IPS-20b (cell line): Measurements from ENCODE around the gene CREB3L1.

ENCODE experiments used
- H3K27ac ChIP-seq: one replicate; pipeline ENCODE4 v1.5.1; 2013; ENCODE audit warnings: low read length
- H3K27me3 ChIP-seq: 2 replicates; pipeline ENCODE4 v1.6.1; 2013; ENCODE audit warnings: mild to moderate bottlenecking, low read length, inconsistent platforms; ENCODE audit not compliant: insufficient read depth
- H3K36me3 ChIP-seq: 2 replicates; pipeline ENCODE4 v1.6.1; 2013; ENCODE audit warnings: low read depth, mild to moderate bottlenecking, inconsistent platforms, low read length, moderate library complexity; ENCODE audit not compliant: insufficient read depth
- H3K4me1 ChIP-seq: 2 replicates; pipeline ENCODE4 v1.6.1; 2013; ENCODE audit warnings: mild to moderate bottlenecking, control low read depth, inconsistent platforms, low read length, moderate library complexity; ENCODE audit not compliant: insufficient read depth
- H3K4me3 ChIP-seq: 2 replicates; pipeline ENCODE4 v1.5.1; 2013; ENCODE audit warnings: mild to moderate bottlenecking, low read length, inconsistent platforms
- H3K9ac ChIP-seq: 2 replicates; pipeline ENCODE4 v1.6.1; 2013; ENCODE audit warnings: low read depth, mild to moderate bottlenecking, inconsistent platforms, low read length, moderate library complexity
- H3K9me3 ChIP-seq: 2 replicates; pipeline ENCODE4 v1.6.1; 2013; ENCODE audit warnings: mild to moderate bottlenecking, low read depth, low read length, inconsistent platforms; ENCODE audit not compliant: insufficient read depth

Gene CREB3L1

DNA sequence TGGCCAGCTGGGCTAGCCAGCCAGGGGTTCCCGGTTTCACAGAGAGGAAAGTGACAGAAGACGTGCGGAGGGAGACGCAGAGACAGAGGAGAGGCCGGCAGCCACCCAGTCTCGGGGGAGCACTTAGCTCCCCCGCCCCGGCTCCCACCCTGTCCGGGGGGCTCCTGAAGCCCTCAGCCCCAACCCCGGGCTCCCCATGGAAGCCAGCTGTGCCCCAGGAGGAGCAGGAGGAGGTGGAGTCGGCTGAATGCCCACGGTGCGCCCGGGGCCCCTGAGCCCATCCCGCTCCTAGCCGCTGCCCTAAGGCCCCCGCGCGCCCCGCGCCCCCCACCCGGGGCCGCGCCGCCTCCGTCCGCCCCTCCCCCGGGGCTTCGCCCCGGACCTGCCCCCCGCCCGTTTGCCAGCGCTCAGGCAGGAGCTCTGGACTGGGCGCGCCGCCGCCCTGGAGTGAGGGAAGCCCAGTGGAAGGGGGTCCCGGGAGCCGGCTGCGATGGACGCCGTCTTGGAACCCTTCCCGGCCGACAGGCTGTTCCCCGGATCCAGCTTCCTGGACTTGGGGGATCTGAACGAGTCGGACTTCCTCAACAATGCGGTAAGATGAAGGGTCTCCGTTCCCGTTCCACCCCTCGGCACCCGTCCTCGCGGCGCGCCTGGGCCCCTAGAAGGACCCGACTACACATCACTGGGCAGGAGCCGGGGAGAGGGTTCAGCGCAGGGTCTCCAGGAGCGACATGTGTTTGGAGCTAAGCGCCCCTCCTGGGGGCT lies at the start of gene CREB3L1:
Gene CREB3L1 (plus strand): TSS at position 41 of the 765 bp plus-strand sequence. CDS start 450 bp downstream, at position 491.
- peak within 1 kb of the TSS; percentile 71 for H3K4me3 ChIP-seq
- H3K9me3 ChIP-seq: no peaks in the 10 kb centered on the region
- H3K4me1 ChIP-seq: peaks cover 26% of the 10 kb centered on the region
- H3K9ac ChIP-seq: peak within 1 kb of the TSS; percentile 62; the same call in 1 of the 2 replicates
- H3K27ac ChIP-seq: no peak within 1 kb of the TSS
- peaks cover 14% of the 10 kb centered on the region; the same call in 1 of the 2 replicates for H3K27me3 ChIP-seq
- no peaks in the 10 kb centered on the region for H3K36me3 ChIP-seq

DNA sequence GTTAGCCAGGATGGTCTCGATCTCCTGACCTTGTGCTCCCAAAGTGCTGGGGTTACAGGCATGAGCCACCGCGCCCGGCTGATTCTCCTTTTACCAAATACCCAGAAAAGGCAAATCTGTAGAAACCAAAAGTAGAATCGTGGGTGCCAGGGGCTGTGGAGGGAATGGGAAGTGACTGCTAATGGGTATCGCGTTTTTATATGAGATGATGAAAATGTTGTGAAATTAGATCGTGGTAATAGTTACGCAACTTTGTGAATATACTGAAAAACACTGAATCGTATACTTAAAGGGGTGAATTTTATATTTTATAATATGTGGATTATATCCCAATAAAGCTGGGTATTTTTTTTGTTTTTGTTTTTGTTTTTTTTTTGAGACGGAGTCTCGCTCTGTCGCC lies 48.2 kb upstream of the CREB3L1 start:
- no peak overlapping the region for H3K4me3 ChIP-seq
- H3K9ac ChIP-seq: no peak overlapping the region
- H3K36me3 ChIP-seq: no peaks in the 10 kb centered on the region
- H3K27me3 ChIP-seq: 0 out of 2 replicates have a peak, but pooled peaks cover 6% of the 10 kb centered on the region
- no peaks in the 10 kb centered on the region for H3K4me1 ChIP-seq
- no peak overlapping the region for H3K27ac ChIP-seq
- 0 out of 2 replicates have a peak, but pooled peaks cover 3% of the 10 kb centered on the region for H3K9me3 ChIP-seq

GRCh38 chr11:46234311-46234710 lies 43.2 kb upstream of the CREB3L1 start:
- Histone ChIP-seq H3K9ac (no peak overlapping the region), H3K4me1 (peaks cover 5% of the 10 kb centered on the region; the same call in 1 of the 2 replicates), H3K9me3 (0 out of 2 replicates have a peak, but pooled peaks cover 3% of the 10 kb centered on the region), H3K27ac (no peak overlapping the region), H3K36me3 (no peaks in the 10 kb centered on the region), H3K27me3 (peaks cover 38% of the 10 kb centered on the region), H3K4me3 (no peak overlapping the region)

DNA sequence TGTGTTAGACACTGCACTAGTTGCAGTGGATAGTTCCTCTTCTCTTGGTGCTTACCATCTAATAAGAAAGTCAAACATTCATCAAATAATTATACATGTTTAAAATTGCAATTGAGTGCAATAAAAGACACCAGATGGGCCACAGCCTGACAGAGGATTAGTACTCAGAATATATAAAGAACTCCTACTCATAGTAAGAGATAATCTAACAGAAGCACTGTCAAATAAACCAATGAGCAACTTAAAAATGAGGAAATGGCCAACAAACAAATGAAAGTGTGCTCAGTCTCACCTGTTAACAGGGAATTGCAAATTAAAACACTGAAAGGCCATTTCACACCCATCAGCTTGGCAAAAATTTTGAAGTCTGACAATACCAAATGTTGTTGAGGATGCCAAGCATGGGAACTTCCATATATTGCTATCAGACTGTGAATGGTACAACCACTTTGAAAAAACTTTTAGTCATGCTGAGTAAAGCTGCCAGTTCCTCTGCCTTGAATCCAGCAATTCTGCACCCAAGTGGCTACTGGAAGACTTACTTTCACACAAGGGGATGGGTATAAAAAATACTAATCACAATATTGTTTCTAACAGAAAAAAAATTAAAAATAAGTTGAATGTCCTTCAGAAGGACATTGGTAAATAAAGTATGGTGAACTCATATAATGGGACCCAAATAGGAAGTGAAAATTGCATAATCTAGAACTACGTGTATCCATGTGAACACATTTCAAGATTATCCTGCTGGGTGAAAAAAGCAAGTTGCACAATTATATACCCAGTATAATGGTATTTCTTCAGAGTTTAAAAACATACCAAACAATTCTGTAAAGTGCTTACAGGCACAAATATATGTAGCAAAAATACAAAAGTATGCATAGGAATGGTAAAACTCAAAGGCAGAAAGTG lies 41.4 kb upstream of the CREB3L1 start:
- Histone ChIP-seq H3K9me3 (0 out of 2 replicates have a peak, but pooled peaks cover 3% of the 10 kb centered on the region), H3K36me3 (no peaks in the 10 kb centered on the region), H3K27ac (no peak overlapping the region), H3K9ac (no peak overlapping the region), H3K27me3 (peaks cover 38% of the 10 kb centered on the region), H3K4me3 (no peak overlapping the region), H3K4me1 (peaks cover 7% of the 10 kb centered on the region; the same call in 1 of the 2 replicates)

DNA sequence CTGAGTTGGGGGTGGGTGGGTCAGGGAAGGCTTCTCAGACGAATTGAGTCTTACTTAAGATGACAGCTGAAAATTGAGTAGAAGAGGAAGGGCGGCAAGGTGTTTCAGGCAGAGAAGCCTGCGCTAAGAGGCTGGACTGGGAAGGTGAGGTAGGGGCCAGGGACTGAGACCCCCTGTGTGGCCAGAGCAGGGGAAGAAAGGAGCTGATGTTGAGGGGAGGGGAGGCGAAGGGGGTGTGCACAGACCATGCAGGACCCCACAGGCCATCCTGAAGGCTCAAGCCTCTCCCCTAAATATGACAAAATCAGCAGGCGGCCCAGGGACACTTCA lies 40.6 kb upstream of the CREB3L1 start:
- Histone ChIP-seq H3K27me3 (peaks cover 38% of the 10 kb centered on the region), H3K36me3 (no peaks in the 10 kb centered on the region), H3K27ac (no peak overlapping the region), H3K4me1 (peaks cover 7% of the 10 kb centered on the region; the same call in 1 of the 2 replicates), H3K9me3 (0 out of 2 replicates have a peak, but pooled peaks cover 3% of the 10 kb centered on the region), H3K9ac (no peak overlapping the region), H3K4me3 (peak overlapping the region; percentile 70)

DNA sequence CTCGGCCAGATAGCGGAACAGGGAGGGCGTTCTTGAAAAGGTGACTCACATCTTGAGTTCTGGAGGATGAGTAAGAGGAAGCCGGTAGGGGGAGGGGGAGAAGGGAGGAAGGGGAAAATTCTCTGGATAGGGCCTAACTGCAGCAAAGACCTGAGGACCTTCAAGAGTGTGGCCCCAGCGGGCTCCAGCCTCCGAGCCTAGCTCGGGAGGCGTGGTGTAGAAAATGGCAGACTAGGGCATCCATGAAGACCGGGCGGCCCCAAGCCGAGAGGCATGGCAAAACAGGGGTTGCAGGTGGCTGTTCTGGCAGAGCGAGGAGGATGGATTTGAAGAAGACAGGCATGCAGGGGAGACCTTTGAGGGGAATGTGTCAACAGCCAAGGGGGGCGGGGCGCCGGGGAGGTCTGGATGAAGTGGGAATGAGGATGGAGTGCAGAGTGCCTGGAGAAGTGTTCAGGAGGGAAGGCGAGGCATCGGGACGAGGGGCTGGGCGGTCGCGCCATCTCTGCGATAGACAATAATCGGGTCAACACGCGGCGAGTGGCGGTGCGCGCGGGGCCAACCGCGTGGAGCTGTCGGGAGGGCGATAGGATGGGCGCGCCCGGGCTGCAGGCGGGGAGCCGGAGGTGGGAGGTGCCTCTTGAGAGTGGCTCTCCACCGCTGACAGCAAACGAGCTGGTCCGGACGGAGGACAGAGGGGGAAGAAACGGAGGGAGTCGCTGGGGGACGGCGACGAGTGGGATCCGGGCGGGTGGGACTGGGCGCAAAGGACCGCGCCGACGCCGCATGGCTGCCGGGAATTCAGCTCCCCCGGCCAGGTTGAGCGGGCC lies 40.0 kb upstream of the CREB3L1 start:
- Histone ChIP-seq H3K36me3 (no peaks in the 10 kb centered on the region), H3K4me3 (peak overlapping the region; percentile 70), H3K9me3 (0 out of 2 replicates have a peak, but pooled peaks cover 3% of the 10 kb centered on the region), H3K4me1 (peaks cover 10% of the 10 kb centered on the region; the same call in 1 of the 2 replicates), H3K27me3 (peaks cover 38% of the 10 kb centered on the region), H3K9ac (no peak overlapping the region), H3K27ac (no peak overlapping the region)

- H3K9me3 ChIP-seq: 0 out of 2 replicates have a peak, but pooled peaks cover under 1% of the 10 kb centered on the region
- no peak overlapping the region for H3K9ac ChIP-seq
- H3K4me3 ChIP-seq: peak overlapping the region; percentile 70
- H3K4me1 ChIP-seq: peaks cover 15% of the 10 kb centered on the region
- H3K27ac ChIP-seq: no peak overlapping the region
- H3K27me3 ChIP-seq: peaks cover 38% of the 10 kb centered on the region
- no peaks in the 10 kb centered on the region for H3K36me3 ChIP-seq
Observed at GRCh38 chr11:46238078-46238966, 39.1 kb upstream of the CREB3L1 start.

- Histone ChIP-seq H3K27ac (no peak overlapping the region), H3K4me1 (peaks cover 18% of the 10 kb centered on the region), H3K27me3 (peaks cover 32% of the 10 kb centered on the region), H3K9me3 (no peaks in the 10 kb centered on the region), H3K4me3 (peak overlapping the region; percentile 70), H3K9ac (no peak overlapping the region; the same call in 1 of the 2 replicates), H3K36me3 (no peaks in the 10 kb centered on the region)
Observed at GRCh38 chr11:46238967-46239800, 38.3 kb upstream of the CREB3L1 start.

- H3K27ac ChIP-seq: no peak overlapping the region
Observed at GRCh38 chr11:46239801-46240061, 37.7 kb upstream of the CREB3L1 start.

DNA sequence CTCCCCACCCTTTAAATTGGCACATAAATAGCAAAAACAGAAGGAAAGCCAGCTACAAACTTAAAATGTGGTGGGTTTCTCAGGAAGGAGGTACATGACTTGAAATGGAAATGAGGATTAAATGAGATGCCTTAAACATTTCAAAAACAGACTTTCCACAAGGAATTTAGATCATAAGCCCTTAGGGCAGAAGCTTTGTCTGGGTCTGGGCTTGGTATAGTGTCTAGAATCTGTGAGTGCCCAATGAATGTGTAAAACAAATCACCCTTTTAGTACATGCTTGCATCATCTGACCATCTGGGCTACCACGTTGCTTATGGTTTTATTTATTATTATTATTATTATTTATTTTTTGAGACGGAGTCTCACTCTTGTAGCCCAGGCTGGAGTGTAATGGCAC lies 37.1 kb upstream of the CREB3L1 start:
- Histone ChIP-seq H3K27me3 (peaks cover 32% of the 10 kb centered on the region), H3K36me3 (no peaks in the 10 kb centered on the region), H3K9ac (no peak overlapping the region), H3K4me3 (no peak overlapping the region), H3K9me3 (no peaks in the 10 kb centered on the region), H3K27ac (no peak overlapping the region), H3K4me1 (peaks cover 18% of the 10 kb centered on the region)

More at GRCh38 chr11:46239801-46240061, 37.7 kb upstream of the CREB3L1 start:
- Histone ChIP-seq H3K27me3 (peaks cover 32% of the 10 kb centered on the region), H3K36me3 (no peaks in the 10 kb centered on the region), H3K9ac (no peak overlapping the region), H3K9me3 (no peaks in the 10 kb centered on the region), H3K4me3 (no peak overlapping the region), H3K4me1 (peaks cover 18% of the 10 kb centered on the region)
